Measurements from ENCODE around the gene KNDC1. TPM values are rescaled to one million over a fixed set of nuclear protein-coding genes. Genes with fewer than 3 reads are reported as not detected.

The KNDC1 gene
- total RNA-seq, 2 donors from 2014 or later: 0.59 to 1.8 TPM

DNA sequence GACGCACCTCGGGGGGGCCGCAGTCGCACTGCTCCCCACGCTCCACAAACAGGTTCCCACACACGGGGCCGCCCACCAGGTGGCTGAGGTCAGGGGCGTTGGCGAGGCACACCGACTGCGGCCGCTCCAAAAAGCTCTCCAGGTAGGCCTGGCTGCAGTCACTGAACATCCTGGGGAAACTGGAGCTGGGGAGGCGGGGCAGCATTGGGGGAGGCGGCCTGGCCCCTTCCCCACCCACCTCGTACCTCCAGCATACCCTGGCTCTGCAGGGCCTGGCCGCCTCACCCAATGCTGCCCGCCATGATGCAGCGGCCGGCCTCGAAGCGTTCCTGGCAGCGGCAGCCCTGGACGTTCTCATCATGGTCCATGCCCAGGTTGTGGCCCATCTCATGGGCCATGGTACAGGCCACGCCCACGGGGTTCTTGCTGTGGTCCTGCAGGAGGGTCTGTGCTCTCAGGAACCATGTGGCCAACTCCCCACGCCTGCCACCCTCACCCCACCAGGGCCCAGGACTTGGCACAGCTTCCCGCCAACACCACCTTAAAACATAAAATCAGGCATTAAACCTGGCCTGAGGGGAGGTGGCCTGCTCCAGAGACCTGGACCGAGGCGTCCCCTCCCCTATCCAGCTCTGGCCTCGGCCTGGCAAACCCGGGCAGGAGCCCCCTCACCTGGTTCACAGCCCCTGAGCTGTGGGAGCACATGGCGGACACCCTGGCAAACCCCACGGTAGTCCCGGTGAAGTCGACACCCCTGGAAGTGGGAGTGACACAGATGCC lies 111.7 kb downstream of the KNDC1 start:
- Histone ChIP-seq H3K9me3 (no peaks in the 10 kb centered on the region), H3K4me3 (no peak overlapping the region), H3K4me1 (peaks cover 0 to 6% of the 10 kb centered on the region in 2 donors), H3K27me3 (peaks cover 5% of the 10 kb centered on the region in 2 donors), H3K27ac (no peak overlapping the region), H3K36me3 (no peaks in the 10 kb centered on the region)
- DNase-seq (ENCODE audit: low spot score): no peak
- TF ChIP-seq, protein P1, sequence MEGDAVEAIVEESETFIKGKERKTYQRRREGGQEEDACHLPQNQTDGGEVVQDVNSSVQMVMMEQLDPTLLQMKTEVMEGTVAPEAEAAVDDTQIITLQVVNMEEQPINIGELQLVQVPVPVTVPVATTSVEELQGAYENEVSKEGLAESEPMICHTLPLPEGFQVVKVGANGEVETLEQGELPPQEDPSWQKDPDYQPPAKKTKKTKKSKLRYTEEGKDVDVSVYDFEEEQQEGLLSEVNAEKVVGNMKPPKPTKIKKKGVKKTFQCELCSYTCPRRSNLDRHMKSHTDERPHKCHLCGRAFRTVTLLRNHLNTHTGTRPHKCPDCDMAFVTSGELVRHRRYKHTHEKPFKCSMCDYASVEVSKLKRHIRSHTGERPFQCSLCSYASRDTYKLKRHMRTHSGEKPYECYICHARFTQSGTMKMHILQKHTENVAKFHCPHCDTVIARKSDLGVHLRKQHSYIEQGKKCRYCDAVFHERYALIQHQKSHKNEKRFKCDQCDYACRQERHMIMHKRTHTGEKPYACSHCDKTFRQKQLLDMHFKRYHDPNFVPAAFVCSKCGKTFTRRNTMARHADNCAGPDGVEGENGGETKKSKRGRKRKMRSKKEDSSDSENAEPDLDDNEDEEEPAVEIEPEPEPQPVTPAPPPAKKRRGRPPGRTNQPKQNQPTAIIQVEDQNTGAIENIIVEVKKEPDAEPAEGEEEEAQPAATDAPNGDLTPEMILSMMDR (IDR thresholded peaks at IDR 0.05): no peak

DNA sequence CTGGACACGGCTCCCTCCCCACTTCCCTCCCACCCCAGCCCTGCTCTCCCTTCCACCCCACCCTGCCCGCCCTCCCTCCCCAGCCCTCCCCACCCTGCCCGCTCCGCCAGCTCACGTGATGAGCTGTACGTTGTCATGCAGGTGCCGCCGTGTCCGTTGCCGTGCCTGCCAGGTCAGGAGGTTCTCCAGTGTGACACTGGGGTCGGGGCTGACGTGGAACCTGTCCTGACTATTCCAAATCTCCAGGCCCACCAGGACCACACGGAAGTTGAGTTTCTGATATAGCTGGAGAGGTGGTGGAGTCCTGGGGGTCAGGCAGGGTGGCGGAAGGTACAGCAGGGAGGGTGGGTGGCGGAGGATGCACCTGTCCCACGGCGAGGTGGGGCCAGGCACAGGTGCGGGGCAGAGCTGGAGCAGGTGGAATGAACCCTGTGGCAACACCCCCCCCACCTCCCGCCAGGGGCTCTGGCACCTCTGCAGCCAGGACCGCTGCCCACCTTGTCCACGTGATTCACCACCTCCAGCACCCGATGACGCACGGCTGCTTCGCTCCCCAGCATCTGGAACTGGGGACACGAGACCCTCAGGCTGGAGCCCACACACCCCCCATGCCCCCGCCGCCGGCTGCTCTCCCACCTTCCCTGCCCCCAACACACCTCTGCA lies 112.4 kb downstream of the KNDC1 start:
- H3K4me3 ChIP-seq: no peak overlapping the region
- H3K27ac ChIP-seq: no peak overlapping the region
- peaks cover 5% of the 10 kb centered on the region in 2 donors for H3K27me3 ChIP-seq
- no peak for DNase-seq (ENCODE audit: low spot score)
- H3K9me3 ChIP-seq: no peaks in the 10 kb centered on the region
- H3K4me1 ChIP-seq: peaks cover 0 to 13% of the 10 kb centered on the region in 2 donors
- TF ChIP-seq, protein P1 (IDR thresholded peaks at IDR 0.05): no peak
- H3K36me3 ChIP-seq: no peaks in the 10 kb centered on the region

DNA sequence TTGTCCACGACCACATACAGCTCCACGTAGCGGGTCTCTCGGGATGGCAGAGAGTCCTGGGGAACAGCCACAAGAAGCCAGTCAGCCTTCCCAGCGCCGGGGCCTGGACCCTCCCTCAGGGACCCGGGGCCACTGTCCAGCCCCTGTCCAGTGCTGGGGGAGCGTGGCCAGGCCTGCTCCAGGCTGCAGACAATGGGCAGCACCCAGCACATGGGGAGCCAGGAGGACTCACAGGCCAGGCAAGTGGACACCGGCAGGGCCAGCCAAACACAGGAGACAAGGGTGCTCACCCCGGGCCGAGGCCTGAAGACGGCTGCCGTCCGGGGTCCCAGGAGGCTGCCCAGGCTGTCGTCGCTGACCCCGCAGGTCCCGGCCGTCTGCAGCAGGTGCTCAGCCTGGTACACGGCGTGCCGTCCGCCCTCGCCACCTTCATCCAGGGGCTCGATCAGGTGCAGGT lies 113.0 kb downstream of the KNDC1 start:
- no peak overlapping the region for H3K27ac ChIP-seq
- no peaks in the 10 kb centered on the region for H3K36me3 ChIP-seq
- no peak overlapping the region for H3K4me3 ChIP-seq
- peaks cover 0 to 19% of the 10 kb centered on the region in 2 donors for H3K4me1 ChIP-seq
- TF ChIP-seq, protein P1 (IDR thresholded peaks at IDR 0.05): no peak
- peaks cover 5% of the 10 kb centered on the region in 2 donors for H3K27me3 ChIP-seq
- DNase-seq (ENCODE audit: low spot score): no peak
- no peaks in the 10 kb centered on the region for H3K9me3 ChIP-seq

DNA sequence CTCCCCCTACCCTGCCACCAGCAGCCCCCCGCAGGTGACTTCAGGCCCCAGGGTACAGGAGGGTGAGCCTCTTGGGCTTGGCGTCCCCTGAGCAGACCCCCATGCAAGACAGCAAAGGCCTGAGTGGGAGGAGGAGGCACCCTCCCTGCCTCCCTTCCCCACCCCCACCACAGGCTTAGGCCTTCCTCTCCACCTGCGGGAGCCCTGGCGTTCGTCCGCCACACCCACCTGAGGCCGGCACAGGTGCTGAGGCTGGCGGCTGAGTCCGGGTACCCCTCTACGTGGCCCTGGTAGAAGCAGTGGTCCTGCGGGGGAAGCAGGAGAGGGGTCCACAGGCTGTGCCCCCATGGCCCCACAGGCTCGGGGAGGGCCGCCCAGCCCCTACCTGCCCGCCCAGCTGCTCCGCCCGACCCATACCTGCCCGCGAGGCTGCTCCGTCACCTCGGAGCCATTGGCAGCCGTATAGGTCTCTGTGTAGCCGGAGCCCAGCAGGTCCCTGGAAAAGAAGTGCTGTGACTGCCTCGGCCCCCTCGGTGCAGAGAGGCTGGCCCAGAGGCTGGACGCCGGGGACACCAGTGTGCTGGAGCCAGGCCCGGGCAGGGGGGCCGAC lies 113.6 kb downstream of the KNDC1 start:
- no peak overlapping the region for H3K27ac ChIP-seq
- DNase-seq (ENCODE audit: low spot score): no peak
- no peaks in the 10 kb centered on the region for H3K9me3 ChIP-seq
- no peaks in the 10 kb centered on the region for H3K36me3 ChIP-seq
- TF ChIP-seq, protein P1 (IDR thresholded peaks at IDR 0.05): no peak
- H3K4me3 ChIP-seq: no peak overlapping the region
- peaks cover 5% of the 10 kb centered on the region in 2 donors for H3K27me3 ChIP-seq
- peaks cover 0 to 22% of the 10 kb centered on the region in 2 donors for H3K4me1 ChIP-seq

DNA sequence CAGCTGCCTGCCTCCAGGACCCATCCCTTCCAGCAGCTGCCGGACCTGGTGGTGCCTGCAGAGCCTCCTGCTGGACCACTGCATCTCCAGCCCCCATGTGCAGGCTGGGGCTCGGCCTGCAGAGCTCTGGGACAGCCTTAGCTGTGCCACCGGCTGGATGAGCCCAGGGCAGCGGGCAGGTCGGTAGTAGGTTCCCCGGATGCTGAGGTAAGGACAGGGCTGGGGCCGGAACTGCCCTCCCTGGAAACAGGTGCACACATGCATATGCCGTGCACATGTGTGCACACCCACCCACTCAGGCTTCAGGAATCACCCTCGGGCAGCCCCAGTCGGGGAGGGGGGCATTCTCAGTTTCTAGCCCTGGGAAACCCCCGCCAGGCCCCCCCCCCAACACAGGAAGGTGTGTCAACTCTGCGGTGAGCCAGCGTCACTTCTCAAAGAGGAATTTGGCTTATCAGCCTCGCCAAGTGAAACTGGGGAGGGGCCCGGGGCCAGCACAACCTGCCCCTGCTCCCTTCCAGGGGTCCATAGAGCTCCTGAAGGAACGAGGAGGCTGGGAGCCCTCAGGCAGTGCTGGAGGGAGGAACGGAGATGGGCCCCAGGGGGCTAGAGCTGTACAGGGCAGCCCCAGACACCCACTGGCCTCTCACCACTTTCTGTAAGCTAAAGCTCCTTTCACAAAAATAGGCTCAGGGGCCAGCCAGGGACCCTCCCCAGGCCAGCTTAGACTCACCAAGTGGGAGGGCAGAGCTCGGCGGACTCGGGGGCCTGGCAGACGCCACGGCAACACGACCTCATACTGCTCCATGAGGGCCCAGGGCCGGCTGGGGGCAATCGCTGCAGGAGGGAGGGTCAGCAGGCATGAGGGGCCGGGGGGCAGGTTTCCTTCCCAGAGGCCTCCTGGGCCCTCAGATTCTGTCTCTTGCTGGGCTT lies 115.0 kb downstream of the KNDC1 start:
- Histone ChIP-seq H3K36me3 (peaks cover 12% of the 10 kb centered on the region), H3K9me3 (no peaks in the 10 kb centered on the region), H3K4me3 (no peak overlapping the region)

More for the DNA sequence above, 115.0 kb downstream of the KNDC1 start:
- TF ChIP-seq, protein P1 (IDR thresholded peaks at IDR 0.05): no peak
- H3K27me3 ChIP-seq: peaks cover 5% of the 10 kb centered on the region in 2 donors
- H3K27ac ChIP-seq: no peak overlapping the region
- DNase-seq (ENCODE audit: low spot score): no peak
- H3K4me1 ChIP-seq: peaks cover 0 to 22% of the 10 kb centered on the region in 2 donors
